Tongue (tissue), 2 donors: ENCODE data around the gene NEK1. TPM values are rescaled to one million over a fixed set of nuclear protein-coding genes. Genes with fewer than 3 reads are reported as not detected.
A peak's percentile ranks its signal among the peaks of the same experiment; 100 is the strongest.

Experiments
- DNase-seq: peaks from one replicate; pipeline ENCODE4 v3.0.0-alpha.2; 2015
- total RNA-seq: library from RNA; depleted of rRNA; stranded (reverse); fragments of >200 nt; gene quantifications from one replicate; pipeline ENCODE4 v1.2.3, GENCODE V29; 2014

NEK1 gene
- total RNA-seq, 1 donor from 2014 or later: 16.6 TPM

DNA sequence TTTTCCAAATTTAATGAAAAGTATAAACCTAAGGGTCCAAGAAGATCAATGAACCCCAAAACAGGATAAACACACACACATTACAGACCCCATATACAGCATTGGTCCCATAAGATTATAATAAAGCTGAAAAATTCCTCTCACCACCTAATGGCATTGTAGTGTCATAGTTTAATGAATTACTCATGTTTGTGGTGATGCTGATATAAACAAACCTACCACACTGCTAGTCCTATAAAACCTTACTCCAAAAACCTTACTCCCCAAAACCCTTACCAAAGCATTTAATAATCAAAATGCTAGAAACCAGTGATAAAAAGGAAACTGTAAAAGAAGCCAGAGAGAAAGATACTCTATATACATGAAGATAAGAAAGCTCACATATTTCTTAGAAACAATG is 193.5 kb downstream of the NEK1 start:
- no peak for DNase-seq

DNA sequence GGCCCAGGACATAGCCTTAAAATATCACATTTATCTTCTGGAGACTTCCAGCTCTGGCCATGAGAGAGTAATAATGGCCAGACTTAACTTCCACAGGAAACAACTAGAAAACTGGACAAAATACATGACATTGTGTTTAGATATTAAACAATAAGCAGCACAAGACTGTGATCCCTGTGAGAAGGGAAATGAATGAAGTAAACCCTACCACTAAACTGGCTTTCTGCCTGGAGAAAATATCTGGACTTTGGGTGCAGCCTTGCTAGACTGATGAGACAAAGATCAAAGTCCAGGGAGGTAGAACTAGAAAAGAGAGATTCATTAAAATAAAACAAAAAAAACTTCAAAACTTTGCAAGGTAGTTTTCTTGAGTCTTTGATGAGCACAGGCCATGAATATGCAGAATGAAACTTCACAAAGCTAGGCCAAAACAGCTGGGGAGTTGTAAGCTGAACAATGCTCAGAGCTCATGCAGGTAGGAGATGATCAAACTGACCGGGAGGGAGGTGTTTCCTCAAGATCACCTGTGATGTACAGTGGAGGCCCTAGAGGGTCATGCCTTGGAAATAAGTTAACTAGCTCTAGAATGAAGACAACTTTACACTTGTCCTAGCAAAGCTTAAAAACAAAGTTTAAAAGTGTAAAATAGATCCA is 194.6 kb downstream of the NEK1 start:
- DNase-seq: no peak

DNA sequence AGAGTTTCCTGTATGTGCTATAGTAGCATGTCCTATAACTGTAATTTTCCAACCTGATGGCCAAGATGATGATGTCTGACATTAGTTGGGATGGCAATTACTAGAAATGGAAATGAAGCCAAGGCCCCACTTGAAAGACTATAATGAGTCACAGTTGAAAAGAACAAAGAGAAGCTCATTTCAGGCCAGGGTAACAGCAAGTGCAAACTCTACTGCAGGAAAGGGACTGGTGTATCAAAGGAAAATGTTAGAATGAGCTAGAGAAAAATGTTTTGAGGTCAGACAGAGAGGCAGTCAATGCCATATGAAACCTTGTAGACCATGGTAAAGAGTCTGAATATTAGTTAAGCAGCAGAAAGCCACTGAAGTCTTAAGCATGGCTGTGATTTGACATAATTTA is 195.4 kb downstream of the NEK1 start:
- DNase-seq: no peak

DNA sequence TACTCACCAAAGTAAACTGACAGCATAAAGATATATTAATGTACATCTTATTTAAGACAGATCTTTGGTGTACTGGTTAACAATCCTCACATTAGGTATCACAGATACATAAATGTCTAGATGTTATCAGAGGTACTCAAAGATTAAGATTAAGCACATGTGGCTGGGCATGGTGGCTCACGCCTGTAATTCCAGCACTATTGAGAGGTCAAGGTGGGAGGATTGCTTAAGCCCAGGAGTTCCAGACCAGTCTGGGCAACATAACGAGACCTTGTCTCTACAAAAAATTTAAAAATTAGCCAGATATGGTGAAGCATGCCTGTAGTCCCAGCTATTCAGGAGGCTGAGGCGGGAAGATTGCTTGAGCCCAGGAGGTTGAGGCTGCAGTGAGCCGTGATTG is 195.9 kb downstream of the NEK1 start:
- no peak for DNase-seq

DNA sequence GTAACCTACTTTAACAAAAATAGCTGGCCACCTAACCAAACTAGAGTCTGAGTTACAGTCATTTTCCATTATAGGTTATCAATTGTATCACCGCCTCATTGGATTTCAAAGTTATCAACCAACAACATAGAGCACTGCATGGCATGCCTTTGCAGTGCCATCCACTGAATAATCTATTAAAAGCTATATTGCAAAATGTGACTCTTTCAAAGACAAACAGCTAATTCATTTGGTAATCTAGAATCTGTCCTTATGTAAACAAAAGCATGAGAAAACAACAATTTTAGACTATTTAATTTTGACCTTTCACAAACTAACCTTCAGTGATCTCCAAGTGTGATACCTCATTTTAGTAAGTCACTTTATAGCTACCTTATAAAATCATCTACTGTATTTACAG is 197.5 kb downstream of the NEK1 start:
- DNase-seq: no peak

DNA sequence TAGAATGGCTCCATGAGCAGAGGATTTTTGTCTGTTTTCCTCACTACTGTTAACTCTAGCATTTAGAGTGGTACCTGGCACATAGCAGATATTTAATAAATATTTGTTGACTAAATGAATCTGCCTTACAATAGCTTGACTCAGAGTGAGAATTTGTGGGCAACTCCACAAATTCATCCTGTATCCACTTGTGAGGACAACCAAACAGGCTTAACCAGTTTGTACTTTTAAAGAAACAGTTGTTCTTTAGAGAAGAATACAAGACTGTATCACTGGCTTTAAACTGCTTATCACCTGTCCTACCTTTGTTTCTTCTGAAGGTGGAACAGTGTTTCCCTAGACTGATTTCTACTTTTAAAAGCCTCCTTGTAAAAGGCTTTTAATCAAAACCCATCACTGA is 200.3 kb downstream of the NEK1 start:
- peak; percentile 10 for DNase-seq

DNA sequence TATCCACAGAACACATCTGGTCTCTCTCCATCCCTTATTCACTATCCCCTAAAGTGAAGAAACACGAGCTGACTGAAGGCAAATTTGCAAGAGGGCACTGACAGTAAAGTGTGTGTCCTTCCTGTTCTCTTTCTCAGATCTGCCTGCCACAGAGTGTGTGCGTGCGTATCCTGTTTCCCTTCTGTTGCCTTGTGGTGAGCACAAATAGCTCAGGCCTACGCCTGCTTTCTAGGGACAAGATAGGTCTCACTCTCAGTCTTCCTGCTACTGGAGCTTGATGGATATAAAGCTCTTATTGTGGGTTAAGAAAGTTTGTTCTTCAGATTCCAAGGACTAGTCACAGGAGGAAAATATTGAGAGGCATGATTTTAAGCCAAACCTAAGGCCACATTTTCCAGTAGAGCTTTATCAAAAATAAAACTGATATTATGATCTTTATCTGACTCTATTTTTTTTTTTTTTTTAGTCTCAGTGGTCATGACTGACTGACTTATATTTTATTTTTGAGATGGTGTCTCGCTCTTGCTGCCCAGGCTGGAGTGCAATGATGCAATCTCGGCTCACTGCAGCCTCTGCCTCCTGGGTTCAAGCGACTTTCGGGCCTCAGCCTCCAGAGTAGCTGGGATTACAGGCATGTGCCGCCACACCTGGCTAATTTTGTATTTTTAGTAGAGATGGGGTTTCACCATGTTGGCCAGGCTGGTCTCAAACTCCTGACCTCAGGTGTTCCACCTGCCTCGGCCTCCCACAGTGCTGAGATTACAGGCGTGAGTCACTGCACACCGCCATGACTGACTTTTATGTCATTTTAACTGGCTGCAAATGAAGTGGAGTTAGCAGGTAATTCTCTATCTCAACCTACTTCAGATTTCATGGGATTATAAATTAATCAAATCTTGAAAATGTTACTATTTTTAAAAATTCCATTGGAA is 201.3 kb downstream of the NEK1 start:
- peak; percentile 79 for DNase-seq

DNA sequence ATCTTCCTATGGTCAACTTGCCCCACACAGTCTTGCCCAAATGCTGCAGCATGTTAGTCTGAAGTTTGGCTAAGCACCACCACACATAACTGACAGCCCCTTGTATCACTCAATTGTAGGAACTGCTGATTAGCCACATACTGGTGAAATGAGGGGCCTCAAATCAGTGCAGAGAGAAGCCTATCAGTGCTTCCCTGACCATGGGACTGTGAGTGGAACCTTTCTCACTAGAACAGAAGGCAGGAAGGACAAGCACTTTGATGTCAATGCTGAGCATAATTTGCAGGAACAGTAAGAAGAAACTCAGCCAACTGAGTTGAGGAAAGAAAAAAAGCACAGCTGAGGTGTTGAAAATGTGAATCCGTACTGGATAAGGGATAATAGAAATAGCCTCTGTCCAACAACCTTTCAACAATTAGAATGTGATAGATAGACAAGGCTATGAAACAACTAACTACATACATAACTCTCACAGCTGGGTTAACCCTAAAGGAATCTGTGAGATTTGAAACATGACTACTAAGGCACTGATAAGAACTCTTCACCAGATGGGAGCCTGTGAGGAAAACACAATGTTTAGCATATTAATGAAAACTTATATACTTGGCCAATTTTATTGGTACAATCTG is 205.1 kb downstream of the NEK1 start:
- no peak for DNase-seq

DNA sequence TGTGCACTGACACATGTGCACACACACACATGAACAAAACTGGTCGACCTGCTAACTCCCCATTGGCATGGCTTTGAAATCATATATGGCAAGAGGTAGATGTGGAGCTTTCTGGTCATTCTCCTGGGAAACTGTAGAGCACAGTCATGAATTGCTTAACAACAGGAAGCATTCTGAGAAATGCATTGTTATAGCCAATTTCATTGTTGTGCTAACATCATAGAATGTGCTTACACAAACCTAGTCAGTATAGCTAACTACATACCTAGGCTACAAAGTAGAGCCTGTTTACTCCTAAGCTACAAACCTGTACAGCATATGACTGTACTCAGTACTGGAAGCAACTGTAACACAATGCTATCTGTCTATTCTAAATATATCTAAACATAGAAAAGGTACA is 207.4 kb downstream of the NEK1 start:
- DNase-seq: peak; percentile 10

DNA sequence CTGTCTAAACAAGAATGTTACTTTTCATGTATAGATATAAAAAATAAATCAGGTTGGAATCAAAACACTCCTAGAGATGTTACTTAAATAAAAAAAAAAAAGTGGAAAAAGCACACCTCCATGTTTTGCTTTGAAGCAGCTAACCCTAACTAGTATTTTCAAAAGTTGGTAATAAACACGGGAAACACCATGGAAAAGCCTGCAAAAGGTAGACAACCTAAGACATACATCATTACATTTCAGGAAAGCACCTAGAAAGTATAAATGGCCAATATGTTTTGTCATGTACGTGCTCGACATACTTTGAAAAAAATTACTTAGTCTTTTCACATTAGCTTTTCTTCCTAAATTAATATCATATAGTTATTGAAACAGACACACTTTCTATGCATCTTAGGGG is 211.6 kb downstream of the NEK1 start:
- DNase-seq: no peak

DNA sequence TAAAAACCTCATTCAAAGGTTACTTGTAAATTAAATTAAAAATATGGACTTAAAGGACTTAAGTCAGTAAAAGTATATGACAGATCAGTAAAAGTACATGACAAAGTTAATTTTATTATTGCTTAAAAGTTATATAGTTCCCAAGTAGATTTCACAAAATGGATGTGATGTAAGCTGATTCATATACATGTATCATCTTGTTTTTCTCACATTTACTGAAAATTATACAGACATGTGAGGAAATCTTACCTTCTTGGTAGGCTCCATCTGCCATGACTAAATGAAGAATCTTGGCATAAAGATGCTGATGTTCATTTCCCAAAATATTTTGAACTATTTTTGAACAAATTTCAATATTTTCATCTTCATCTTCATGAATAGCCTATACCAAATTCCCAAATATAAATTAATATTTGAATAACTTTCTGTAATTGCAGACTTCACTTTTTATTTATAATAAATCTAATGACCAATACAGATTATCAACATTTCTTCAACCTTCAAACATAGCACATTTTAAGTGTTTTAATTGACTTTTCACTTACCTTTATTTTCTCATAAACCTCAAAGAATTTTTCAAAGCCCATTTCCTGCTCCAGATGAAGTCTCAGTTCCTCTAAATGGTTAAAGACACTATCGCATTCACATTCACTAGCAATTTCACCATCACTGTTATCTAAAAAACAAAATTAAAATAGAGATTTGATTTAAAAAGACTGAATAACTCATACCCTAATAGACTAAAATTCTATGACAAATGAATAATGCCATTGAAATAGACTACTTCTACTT is 212.2 kb downstream of the NEK1 start:
- no peak for DNase-seq

DNA sequence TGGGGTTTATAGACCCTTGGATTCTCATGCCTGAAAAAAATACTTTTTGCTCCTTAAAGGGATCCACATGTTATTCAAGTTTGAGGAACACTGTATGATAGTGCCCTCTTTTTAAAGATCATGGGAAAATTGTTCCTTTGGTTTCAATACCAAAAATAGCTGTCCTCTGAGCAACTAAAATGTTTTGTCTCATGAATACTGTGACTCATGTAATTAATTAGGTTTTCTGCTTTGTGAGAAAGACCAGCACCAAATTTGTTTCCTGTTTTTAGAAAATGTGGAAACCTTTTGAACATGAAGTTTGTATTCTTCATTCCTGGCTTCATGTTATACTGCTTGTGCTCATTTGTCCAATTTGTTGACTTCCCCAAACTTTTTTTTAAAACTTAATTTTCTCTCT is 214.1 kb downstream of the NEK1 start:
- peak; percentile 29 for DNase-seq

DNA sequence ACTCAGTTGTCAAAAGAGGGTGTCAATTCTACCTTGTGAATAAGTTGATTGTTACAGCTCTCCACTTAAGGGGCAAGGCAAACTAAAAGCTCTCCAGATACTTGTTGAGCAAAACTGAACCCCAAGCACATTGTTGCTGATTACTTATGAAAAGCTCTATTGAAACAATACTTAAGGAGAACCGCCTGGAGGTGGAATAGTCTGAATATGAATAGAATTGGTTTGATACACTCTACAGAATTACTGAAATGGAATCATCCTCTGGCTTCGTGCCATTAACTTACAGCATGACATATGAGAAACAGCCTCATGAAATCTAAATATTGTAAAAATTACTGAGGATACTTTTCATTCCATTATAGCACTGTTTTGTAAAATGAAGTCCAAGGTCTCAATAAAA is 214.6 kb downstream of the NEK1 start:
- DNase-seq: peak; percentile 83

DNA sequence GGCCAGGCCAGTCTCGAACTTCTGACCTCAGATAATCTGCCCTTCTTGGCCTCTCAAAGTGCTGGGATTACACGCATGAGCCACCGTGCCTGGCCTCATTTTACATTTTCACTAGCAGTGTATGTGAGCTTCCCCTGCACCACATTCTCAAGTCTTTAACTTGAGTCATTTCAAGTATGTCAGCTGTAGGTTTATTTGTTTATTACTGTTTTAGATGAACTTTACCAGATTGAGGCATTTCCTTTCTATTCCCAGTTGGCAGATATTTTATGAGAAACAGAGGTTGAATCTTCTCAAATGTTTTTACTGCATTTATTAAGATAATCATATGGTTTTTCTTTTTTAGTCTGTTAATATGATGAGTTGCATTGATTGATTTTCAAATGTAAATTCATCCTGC is 227.0 kb downstream of the NEK1 start:
- DNase-seq: no peak

DNA sequence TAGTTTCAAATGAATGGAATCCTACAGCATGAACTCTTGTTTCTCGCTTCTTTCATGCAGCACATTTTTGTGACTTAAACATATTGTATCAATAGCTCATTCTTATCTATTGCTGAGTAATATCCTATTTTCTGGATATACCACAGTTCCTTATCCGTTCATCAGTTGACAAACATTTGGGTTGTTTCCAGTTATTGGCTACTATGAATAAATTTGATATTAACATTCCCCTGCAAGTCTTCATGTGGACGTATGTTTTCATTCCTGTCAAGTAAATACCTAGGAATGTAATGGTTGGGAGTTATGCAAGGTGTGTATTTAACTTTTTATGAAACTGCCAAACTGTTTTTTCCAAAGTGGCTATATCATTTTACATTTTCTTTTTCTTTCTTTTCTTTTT is 227.6 kb downstream of the NEK1 start:
- no peak for DNase-seq

DNA sequence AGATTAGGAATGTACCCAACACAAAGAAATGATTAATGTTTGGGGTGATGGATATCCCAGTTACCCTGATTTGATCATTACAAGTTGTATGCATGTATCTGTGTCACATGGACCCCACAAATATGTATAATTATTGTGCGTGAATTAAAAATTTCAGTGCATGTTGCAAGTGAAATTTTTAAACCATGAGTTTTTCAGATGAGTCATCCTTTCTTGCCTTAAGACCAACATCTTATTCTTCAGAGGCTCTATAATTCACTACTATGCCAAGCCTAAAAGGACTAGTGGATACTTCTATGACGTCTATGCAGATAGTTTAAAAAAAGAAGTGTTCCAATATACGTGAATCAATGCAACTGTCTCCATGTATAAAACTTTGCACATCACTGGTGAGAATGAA is 228.7 kb downstream of the NEK1 start:
- no peak for DNase-seq

DNA sequence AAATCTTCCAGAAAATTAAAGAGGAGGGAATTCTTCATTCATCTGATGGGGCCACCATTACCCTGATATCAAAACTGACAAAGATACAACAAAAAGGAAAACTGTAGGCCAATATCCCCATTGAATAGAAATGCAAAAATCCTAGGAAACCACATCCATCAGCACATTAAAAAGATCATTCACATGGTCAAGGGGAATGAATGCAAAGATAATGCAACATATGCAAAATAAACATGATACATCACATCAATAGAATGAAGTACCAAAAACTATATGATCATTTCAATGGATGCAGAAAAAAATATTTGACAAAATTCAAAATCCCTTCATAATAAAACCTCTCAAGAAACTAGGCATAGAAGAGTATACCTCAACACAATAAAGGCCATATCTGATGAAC is 232.7 kb downstream of the NEK1 start:
- DNase-seq: no peak

DNA sequence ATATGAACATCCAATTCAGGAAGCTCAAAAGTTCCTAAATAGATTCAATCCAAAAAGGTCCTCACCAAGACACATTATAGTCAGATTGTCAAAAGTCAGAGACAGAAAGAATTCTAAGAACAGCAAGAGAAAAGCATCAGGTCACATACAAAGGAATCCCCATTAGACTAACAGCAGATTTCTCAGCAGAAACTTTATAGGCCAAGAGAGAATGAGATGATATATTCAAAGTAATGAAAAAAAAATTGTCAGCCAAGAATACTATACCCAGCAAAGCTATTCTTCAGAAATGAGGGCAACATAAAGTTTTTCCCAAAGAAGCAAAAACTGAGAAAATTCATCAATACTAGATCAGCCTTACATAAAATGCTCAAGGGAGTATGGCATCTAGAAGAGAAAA is 235.0 kb downstream of the NEK1 start:
- no peak for DNase-seq

DNA sequence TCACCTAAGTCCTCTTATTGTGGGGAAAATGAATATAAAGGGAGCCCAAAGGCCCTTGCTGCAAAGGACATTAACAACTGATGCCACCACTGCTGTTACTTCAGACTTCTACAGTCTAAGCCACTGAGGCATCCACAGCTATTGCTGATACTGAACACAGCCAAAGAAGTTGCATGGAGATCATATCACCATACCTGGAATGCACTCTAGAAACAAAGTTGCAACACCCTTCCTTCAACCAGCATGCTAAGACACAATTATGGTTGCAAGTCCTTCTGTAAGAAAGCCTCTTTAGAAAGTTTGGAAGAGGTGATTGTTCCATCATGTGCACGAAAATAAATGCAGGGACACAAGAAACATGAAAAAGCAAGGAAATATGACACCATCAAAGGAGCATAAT is 236.0 kb downstream of the NEK1 start:
- DNase-seq: no peak

DNA sequence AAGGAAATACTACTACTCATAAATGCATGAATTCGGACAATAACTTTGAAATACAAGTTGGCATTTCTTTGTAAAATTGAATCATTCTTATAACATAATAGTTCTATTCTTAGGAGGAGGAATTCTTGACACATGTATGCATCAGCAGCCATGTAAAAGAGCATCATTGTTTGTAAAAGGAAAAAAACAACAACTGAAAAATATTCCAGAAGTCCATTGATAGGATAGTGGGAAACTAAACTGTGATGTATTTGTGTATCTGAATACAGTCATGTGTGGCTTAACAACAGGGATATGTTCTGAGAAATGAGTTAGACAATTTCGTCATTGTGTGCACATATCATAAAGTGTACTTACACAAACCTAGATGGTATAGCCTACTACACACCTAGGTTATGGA is 239.6 kb downstream of the NEK1 start:
- no peak for DNase-seq

DNA sequence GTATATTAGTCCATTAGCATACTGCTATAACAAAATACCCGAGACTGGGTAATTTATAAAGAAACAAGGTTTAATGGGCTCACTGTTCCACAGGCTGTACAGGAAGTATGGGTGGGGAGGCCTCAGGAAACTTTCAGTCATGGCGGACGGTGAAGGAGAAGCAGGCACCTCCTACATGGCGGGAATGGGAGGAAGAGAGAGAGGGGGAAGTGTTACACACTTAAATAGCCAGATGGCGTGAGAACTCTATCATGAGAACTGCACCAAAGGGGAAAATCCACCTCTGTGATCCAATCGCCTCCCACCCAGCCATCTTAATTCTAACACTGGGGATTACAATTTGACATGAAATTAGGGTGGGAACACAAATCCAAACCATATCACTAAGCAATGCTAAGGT is 242.7 kb downstream of the NEK1 start:
- DNase-seq: no peak

DNA sequence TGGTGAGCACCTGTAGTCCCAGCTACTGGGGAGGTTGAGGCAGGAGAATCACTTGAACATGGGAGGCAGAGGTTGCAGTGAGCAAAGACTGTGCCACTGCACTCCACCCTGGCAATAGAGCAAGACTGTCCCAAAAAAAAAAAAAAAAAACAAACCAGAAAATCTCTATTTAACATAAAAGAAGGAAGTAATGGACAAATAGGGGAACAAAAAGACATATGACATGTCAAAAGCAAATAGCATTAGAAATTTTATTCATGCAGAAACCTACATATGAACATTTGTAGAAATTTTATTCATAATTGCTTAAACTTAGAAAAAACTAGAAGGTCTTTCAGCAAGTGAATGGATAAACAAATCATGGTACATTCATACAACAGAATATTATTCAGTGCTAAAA is 244.6 kb downstream of the NEK1 start:
- no peak for DNase-seq

DNA sequence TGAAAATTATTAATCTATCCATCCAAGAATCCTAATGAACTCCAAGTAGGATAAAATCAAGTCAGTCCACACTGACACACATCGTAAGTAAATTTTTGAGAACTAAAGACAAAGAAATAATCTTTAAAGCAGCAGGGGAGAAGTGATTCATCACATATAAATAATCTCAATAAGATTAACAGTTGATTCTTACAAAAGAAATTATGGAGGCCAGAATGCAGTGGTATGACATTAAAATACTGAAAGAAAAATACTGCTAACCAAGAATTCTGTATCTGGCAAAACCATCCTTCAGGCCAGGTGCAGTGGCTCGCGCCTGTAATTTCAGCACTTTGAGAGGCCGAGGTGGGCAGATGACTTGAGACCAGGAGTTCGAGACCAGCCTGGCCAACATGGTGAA is 245.6 kb downstream of the NEK1 start:
- no peak for DNase-seq
